Stimulated activated CD8-positive, alpha-beta memory T cell treated with anti-CD3 and anti-CD28 coated beads, Interleukin-7, amount 100 ng/mL, for 1 hour (primary cell): ENCODE measurements around the gene REV1.
A peak's percentile ranks its signal among the peaks of the same experiment; 100 is the strongest.
"Not testable (repeated sequence)": the region's sequence is repeated elsewhere in the genome, so short reads cannot be mapped to it uniquely, and the experiment has no call there.

Source experiments
- DNase-seq, 2 donors: peaks; one replicate each; pipeline ENCODE4 v3.0.0-alpha.2; 2020; ENCODE audit warnings: low read depth in 2 of 2

REV1 gene

DNA sequence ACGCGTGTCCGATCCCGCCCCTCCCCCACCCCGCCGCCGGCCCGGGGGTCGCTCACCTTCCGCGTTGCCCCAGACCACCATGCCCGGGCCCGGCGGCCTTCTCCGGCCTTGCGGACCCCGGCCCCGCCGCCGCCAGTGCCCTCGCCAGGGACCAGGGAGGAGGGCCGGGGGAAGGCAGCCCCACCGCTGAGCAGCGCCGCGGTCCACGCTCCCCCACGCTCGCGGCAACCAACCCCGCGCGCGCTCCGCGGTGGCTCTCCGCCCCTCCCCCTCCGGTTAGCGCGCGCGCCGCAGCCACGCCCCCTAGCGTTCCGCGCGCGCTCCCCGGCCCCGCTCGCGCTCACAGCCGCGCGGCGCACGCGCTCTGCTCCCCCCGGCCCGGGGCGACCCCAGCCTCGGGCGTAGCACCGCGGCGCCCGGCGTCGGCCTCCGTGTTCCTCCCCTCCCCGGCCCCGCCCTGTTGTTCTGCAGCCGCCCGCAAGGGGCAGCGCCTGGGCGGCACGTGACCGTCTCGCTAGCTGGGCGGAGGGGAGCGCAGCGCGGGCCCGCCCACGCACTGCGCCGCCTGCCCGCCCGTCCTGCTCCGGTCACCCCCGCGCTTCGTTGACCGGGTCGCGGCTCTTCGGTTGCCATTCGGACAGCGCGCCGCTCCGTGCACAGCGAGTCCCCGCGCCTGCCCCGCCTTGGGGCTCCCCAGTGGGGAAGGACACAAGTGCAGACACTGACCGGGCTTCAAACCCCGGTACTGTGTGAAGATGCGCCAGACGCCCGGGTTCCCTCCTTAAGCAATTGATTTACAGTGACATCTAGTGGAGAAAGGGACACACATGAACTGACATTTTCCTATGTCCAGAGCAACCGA lies at the start of gene REV1:
Gene REV1, minus strand, starts transcription at position 257 of the 862 bp plus-strand sequence. CDS start 25,042 bp downstream, outside the sequence.
- peak; percentile 84 to 85 for DNase-seq

DNA sequence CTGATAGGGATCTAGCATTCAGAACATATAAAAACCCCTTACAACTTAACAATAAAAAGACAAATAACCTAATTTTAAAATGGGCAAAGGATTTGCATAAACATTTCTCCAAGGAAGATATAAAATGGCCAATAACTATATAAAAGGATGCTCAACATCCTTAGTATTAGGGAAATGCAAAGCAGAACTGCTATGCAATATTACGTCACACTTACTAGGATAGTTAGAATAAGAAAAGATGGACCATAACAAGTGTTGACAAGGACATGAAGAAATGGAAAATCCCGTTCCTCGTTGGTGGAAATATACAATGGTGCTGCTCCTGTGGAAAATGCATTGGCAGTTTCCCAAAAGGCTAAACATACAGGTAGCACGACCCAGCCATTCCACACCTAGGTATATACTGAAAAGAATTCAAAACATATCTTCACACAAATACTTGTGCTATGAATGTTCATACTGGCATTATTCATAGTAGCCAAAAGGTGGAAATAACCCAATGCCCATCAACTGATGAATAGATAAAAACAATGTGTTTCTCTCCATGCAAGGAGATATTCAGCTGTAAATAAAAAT lies 48.2 kb upstream of the REV1 start:
- no peak for DNase-seq

DNA sequence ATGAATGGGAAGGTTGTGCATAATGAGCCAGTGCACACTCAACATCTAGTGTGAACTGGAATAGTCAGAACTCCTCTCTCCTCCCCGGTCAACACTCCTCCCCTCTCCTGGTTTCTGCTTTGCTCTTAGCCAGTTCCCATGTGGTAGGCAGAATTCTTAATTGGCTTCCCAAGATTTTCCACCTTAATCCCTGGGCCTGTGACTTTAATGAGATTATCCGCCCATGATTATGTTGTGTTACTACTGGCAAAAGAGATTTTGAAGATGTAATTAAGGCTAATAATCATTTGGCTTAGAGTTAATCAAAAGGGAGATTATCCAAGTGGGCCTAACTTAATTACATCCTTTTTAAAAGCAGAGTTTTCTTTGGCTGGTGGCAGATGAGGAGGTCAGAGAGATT lies 34.2 kb upstream of the REV1 start:
- no peak for DNase-seq

DNA sequence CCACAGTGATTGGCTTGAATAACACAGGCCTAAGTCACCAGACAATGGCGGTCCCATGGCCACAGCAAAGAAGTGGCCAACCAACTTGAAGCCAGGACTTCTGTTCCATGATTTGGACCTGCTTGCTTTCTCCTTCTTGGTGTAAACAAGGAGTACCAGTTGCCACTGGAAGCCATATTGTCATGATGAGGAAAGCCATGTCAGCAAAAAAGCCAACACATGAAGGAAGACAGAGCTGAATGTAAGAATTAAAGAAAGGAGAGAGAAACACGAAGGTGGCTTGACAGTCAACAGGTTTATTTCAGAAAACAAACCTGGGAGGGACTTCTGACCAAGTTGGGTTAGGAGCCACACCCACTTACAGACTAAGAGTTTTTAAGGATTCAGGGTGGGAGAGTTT lies 32.3 kb upstream of the REV1 start:
- no peak for DNase-seq

DNA sequence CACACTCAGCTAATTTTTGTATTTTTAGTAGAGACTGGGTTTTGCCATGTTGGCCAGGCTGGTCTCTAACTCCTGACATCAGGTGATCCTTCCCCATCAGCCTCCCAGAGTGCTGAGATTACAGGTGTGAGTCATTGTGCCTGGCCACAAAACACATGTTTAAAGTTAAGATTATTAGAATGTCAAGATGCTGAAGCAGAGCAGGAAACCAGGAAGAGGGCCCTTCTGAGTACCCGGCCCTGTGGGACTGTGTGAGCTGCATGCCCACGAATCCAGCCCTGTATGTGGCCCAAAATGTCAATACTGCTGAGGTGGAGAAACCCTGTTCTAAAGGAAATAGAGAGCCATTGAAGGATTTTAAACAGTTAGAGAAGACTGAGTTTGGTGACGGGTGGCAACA lies 31.0 kb upstream of the REV1 start:
- DNase-seq: no peak

DNA sequence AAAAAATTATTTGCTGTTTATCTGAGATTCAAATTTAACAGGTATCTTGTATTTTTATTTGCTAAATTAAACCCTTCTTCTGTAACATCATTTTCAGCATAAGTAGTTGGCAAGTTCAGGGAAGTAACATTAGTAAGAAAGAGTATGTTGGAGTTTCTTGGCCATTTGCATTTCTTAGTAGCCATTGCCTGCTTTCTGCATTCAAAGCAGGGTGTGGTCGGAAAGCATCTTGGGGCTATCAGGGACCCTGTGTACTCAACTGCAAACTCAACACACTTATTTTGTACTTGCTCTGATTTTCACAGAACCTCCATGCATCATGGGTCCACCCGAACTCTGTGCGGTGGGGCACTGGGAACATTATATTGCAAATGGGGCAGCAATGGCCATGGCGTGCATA lies 30.4 kb upstream of the REV1 start:
- no peak for DNase-seq

DNA sequence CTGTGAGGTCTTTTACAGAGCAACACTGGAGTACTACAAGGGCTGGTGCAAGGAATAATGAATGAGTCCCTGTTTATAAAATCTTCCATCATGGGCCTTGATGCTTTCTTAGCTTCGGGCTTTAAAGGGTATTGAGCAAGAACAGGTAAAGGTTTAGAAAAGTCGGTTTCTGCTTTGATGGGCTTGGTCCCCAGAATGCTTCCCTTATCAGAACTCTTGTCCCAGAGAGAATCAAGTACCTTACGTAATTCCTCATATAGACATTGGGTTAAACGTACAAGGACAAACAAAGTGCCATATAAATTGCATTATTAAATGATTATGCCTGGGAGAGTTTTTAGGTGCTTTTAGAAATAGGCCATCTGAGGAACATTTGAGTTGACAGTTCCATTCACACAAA lies 24.5 kb upstream of the REV1 start:
- no peak for DNase-seq

DNA sequence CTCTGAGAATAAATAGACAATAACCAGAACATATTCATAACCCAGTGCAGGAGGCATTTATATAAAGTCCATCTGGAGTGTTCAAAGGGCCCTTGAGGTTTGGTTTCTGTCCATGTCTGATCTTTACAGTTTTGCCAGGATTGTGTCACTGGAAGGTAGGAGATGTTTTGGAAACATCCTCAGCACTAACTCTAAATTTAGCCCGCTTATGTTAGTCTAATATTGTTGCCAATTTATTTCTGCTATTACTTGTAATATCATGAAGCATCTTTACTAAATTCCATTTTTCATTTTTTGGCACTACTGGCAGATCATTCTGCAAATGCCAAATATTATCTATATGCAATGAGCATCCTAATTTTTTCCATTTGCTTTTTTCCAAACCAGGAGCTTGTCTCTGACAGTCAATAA lies 22.4 kb upstream of the REV1 start:
- no peak for DNase-seq

DNA sequence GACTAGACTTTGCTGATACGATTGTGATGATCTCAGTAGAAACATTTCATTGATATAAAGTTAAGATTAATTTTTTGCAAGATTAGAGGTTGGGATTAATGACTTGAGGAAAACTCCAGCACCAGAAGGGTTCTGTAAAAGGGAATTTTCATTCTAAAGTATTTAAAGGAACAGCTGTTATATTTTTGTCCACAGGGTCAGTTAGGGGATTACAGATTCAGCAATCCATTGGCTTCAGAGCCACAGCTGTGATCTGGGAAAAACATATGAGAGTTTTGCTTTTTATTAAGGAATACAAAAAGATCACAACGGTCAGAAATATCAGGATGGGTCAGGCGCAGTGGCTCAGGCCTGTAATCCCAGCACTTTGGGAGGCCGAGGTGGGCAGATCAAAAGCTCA lies 19.6 kb upstream of the REV1 start:
- no peak for DNase-seq

DNA sequence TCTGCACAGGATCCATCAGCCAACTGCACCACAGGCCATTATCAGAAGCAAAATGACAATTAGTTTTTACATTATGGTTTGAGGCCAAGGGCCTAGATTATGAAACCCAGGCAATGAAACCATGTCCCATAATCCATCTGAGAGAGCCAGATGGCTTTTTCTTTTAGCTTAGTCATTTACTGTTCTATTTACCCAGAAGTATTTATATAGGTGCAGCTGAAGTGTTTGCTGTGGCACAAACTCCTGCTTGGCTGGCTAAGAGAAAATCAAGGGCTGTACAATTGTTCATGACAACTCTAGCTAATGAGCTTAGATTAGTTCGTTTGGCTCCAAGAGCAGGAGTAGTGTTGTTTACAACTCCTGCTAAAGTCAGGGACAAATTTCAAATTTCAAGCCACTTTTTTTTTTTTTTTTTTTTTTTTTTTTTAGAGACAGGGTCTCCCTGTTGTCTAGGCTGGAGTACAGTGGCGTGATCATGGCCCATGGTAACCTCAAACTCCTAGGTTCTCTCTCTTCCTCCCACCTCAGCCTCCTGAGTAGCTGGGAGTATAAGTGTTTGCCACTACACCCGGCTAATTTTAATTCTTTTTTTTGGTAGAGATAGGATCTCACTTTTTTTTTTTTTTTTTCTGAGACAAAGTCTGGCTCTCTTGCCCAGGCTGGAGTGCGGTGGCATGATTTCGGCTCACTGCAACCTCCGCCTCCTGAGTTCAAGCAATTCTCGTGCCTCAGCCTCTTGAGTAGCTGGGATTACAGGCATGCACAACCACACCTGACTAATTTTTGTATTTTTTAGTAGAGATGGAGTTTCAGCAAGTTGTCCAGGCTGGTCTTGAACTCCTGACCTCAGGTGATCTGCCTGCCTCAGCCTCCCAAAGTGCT lies 18.4 kb upstream of the REV1 start:
- no peak for DNase-seq

DNA sequence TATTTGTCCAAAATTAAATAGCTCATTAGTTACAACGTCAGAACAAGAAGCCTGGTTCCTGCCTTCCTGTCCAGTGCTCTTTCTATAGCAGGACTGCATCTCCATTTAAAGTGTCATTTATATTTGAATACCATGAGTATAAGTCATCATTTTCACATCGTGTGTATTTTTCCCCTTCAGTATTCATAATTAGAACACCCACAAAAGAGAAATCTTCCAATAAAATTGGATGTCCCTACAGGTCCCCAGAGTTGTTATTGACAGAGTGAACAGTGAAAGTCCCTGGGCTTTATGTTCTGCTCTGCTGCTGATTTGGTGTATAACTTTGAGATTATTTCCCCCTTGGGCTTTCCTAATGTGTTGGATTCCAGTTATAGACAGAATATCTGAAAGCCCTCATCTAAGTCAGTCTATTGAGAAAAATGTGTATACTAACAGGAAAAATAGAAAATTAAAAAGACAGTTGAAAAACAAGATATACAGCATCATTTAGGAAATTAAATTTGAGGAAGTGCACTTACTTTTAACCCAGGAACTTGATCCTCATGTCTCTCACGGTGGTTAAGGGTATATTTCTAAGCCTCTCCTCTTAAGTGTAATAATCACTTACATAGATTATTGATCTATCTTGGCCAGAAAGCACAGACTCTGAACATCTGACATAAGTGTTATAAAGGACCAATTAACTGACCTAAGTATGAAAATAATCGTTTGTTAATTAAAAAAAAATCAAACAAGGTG lies 15.2 kb upstream of the REV1 start:
- no peak for DNase-seq

DNA sequence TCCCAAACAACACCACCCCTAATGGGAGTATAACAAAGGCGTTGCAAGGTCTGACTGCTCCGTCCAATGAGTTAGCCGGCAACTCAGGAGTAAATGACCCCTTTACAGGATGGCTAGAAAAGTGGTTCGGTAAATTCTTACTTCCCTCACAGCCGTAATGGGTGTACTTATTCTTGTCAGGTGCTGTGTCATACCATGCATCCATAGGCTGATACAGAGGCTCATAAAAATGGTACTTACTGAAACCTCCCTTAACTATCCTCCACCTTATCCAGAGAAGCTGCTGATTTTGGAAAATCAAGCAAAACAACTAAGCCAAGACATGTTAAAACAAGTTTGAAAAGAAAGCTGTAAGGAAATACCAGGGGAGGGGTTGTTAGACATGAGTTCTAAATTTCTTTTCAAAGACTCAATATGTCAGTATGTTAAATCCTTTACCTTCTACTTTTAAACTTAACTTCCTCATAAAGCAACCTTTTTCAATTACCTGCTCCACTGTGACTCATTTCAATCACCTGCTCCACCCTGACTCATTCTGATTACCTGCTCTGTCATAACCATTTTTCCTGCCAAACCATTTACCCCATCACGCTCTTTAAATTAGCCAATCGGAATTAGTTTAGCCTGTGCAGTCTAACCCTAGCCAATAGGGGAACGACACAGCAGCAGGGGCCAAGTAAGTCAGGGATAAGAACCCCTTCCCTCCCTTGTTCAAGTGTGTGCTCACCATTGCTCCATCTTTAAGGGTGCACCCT lies 14.0 kb upstream of the REV1 start:
- not testable (repeated sequence) for DNase-seq

DNA sequence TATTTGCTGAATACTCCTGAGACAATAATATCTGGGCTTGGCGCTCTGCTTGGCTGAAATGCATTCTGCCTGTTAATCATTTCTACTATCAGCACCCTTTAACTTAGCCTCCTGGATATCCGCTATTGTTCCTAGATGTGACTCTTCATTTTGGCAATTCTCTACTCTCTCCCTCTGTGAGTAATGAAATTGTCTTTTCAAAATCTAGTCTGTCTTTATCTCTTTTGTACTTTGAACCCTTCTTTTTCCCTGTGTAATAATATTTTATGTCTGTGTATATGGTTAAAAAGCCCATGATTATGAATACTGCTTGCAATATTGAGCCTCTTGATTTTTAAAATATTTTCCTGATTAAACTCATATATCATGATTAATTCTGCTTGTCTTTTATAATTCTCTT lies 6.2 kb upstream of the REV1 start:
- DNase-seq: no peak

DNA sequence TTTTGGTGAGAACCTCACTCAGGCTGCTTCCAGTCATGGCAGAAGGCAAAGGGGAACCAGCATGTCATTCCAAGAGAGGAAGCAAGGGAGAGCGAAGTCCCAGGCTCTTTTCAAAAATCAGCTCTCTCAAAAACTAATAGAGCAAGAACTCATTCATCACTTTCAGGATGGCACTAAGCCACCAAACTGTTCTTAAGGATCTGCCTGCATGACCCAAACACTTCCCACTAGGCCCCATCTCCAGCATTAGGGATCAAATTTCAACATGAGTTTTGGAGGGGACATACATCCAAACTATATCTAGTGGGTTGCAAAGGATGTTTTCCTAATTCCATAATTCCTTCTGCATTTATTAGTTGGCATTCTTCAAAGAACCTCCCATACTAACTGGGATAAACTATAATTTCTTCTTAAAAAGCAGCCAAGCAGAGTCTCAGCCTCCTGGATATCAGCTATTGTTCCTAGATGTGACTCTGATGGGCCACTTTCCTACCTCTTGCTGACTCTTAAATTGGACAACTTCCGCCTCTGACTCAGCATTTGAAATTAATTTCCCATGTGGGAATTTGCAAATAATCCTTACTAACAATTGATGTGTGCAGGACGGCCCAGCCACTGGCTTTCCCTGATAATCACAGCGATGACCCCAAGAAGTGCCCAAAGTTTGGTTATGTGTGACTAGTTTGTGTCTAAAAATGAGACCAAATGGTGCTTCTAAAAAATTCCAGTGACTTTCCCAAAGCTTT lies 5.5 kb upstream of the REV1 start:
- no peak for DNase-seq

DNA sequence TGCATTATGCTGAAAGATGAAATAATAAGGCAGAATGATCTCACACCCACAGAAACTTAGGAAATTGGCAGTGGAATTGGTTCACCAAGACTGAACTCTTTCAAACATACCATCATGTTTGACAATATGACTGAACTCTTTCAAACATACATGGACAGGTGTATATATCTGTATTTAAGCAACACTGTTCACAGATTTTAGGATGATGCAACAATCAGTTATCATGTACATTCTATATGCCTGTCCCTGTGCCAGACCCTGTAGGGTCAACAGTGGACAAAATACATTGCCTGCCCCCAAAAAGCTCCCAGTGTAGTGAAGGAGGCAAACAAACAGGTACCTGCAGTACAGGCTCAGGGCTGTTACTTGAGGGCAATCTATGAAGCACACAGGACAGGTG lies 2.9 kb upstream of the REV1 start:
- DNase-seq: no peak

DNA sequence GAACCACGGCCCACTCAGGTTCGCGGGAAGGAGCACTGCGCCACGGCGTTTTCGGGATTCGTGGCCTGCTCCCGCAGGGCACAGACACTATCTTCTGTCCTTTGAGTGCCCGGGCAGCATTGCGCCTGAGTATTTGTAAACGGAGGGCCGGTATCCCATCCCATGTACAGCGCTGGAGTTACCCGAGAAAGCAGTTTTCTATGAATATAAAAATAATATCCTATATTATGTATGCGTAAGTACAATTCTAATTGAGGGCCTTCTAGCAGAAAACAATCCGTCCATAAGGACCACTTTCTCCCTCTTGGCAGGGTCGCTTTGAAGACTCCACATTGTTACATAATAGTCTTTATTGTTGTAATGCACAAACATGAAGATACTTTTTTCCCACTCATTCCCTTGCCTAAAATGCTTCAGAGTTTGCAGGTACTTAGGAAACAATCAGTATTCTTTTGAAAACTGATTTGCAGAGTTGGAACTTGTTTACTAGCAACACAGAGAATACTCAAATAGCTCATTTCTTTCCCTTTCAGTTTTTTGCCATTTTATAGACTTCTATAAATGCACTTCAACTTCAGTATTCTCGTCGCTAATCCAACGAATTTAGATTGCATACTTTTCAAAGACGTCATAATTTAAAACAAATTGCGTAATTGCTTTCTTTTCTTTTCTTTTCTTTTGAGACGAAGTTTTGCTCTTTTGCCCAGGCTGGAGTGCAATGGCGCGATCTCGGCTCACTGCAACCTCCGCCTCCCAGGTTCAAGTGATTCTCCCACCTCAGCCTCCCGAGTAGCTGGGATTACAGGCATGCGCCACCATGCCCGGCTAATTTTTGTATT lies 1.0 kb upstream of the REV1 start:
- DNase-seq: no peak

DNA sequence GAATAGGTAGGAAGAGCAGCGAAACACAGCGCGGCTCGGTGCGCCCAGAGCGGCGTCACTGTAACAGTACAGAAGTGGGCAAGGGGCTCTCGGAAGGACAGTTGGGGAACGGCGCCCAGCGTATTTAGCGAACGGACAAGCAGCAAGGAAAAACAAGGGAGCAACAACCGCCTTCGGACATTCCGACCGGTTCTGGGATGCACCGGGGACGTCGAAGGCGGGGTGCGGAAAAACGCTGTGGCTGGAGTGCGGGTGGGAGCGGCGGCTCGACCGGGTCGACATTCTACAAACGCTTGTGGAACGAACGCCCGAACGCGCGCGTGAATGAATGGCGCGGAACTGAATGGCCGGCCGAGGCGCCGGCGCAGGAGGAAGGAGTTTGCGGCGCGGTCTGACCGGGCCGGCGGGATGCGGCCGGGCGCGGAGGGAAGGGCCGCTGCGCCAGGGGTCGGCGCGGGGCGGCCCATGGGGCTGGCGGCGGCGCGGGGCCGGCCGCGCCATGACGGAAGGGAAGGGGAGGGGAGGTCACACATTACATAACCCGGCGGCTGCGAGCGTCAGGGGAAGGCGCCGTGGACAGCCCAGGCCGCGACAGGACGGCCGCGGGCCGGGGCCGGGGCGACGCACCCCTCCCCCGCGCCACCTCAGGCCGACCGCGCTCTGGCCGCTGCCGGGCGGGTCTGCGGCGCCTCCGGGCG lies 605 bp downstream of the REV1 start:
- peak; percentile 5 to 9 for DNase-seq

DNA sequence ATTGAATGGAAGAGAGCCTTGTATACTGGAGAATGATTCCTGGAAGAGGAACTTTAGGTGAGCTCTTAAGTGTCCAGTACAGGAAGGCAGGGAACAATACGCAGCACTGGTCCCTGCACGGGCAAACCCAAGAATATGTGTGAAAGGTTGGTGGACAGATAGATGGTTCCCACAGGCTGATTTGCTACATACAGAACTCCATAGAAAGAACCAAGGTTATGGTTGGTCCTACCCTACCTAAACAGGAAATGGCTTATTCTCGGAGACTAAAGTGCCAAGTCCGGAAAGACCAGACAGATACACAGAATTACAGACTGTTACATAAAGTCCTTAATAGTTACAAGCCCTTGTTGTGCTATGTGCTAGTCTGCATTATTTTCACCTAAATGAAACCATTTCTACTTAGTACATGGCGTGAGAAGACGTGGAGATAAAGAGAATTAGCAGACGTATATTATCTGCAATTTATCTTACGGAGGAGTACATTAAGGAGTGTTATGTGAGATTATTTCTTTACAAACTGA lies 1.2 kb downstream of the REV1 start:
- DNase-seq: no peak

DNA sequence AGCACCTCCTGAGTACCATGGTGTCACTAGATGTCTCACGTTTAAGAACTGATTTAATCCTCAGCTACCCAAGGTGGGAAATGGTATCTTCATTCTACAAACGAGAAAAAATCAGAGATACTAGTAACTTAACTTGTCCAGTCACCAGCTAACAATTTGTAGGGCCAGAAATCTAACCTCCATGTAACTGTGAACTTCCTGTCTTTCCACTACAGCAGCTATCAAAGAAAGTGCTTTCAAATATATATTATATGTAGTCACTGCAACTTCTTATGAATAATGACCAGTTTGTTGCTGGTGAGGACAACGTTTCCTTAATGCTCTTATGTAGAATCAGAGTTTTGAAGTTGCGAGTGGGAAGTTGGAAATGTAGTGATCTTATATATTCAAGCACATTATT lies 1.9 kb downstream of the REV1 start:
- no peak for DNase-seq
